Measurements from ENCODE around the gene SLAMF7.

Gene SLAMF7

GRCh38 chr1:160772331-160772730 is 33.3 kb downstream of the SLAMF7 start:
- H3K27ac ChIP-seq: no peak overlapping the region
- TF ChIP-seq ZFX (IDR thresholded peaks at IDR 0.05; ENCODE audit: borderline replicate concordance) (no peak), CTCF (IDR thresholded peaks at IDR 0.05) (no peak)

DNA sequence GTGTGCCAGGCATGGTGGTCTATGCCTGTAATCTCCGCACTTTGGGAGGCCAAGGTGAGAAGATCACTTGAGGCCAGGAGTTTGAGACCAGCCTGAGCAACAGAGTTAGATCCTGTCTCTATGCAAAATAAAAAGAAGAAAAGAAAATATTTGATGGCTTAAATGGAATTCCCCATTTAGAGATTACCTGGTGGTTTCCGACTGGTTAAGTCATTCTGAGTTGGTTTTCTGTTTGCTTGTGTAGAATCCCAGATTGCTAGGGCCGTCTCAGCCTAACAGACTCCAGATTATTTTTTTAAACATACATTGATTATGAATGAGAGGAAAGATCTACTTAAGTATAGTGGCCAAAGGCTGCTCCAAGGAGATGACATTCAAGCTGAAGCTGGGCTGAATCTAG is 34.0 kb downstream of the SLAMF7 start:
- H3K27ac ChIP-seq: no peak overlapping the region
- no peak for TF ChIP-seq CTCF (IDR thresholded peaks at IDR 0.05)
- TF ChIP-seq ZFX (IDR thresholded peaks at IDR 0.05; ENCODE audit: borderline replicate concordance): no peak

DNA sequence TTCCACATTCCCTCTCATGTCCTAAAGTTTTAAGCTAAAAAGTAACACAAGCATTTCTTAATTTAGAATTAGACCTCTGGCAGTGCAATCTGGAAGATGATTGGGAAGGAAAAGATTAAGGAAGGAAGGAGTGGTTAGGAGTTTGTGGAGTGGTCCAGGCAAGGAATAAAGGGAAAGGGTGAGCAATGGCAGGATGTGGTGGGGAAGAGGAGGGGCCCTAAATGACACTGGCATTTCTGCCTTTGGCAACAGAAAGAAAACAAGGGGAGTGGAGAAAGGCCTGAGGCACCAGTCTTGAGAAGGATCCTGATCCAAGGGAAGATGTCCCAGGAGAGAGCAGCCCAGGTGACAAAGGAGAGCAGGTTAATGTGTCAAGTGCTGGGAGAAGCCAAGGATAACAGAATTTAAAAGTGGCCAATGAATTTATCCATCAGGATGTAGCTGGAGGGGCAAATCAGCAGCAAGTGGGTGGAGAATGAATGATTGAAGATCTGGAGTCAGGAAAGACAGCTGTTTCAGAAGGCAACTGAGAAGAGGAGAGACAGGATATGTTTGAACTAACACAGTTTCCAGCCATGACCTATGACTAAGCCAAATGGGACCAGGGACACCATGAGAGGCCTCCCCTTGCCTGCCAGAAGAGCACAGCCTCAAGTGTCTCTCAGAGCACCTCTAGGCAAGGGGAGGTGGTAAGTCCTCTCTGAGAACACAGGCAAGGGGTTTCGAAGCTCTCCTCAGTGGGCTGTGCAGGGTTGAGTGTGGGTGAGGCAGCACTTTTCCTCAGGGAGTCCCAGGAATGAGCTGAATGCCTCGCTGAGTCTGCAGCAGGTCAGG is 36.1 kb downstream of the SLAMF7 start:
- TF ChIP-seq CTCF (IDR thresholded peaks at IDR 0.05) (no peak), ZFX (IDR thresholded peaks at IDR 0.05; ENCODE audit: borderline replicate concordance) (no peak)
- H3K27ac ChIP-seq: no peak overlapping the region

DNA sequence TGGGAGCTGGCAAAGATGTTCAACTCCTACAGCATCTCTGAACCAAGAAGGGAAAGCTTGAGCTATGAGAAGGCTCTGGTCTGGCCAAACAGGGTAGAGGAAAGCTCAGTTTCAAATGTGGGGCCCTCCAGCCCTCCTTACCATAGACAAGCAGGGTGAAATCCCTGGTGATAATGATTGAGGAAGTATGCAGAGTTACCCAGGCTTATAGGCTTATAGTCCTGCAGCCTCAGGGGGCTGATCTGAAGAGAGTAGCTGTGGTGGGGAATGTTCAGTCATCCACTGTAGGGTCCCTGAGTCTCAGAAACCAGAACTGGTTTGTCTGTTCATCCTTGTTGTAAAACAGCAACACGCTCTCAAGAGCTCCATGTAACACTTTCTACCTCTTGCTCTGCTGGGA is 37.1 kb downstream of the SLAMF7 start:
- H3K27ac ChIP-seq: no peak overlapping the region

DNA sequence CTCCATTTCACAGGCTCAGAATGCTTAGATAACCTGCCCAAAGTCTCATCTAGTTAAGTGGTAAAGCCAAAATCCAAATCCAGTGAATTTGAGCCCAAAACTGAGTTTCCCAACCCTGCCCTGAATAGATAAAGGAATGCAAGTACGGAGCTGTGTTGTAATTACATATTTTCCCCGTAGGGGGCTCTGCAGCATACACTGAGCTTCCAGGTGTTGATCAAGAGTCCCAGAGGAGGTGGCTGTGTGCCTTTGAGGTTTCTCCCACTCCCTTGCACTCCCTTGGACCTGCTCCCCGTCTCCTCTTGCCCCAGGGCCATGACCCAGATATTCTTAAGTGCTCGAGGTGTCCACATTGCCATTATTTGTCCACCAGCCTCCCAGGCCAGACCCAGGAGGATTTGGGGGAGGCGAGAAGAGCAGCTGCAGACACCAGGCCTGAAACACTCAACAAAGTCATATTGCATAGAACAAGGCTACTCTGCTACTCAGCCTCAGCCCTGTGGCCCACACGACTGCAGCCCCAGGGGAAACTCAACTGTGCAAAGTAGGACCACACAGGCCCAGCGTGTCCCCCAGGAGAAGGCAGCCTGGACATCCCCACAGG is 38.5 kb downstream of the SLAMF7 start:
- TF ChIP-seq CTCF (IDR thresholded peaks at IDR 0.05): peak; percentile 88
- no peak for TF ChIP-seq ZFX (IDR thresholded peaks at IDR 0.05; ENCODE audit: borderline replicate concordance)
- H3K27ac ChIP-seq: no peak overlapping the region

More for the DNA sequence above, 37.1 kb downstream of the SLAMF7 start:
- TF ChIP-seq CTCF (IDR thresholded peaks at IDR 0.05) (no peak), ZFX (IDR thresholded peaks at IDR 0.05; ENCODE audit: borderline replicate concordance) (no peak)

DNA sequence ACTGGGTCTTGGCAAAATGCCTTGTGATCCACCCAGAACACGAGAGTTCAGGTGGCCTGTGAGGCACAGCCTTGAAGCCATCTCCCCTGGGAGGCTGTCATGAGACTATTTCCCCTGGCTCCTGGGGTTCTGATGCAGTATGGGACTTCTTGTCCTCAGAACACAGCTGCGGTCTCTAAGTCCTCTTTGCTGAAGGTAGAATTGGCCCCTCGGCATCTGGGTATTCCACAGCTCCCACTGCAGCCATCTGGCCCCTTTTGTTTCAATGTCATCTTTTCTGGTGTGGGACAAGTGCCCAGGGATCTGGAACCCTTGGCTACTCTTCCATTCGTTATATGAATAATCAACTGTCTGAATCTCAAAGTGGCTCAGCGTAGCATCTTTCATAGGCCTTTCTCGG is 39.9 kb downstream of the SLAMF7 start:
- H3K27ac ChIP-seq: no peak overlapping the region
- no peak for TF ChIP-seq CTCF (IDR thresholded peaks at IDR 0.05)
- TF ChIP-seq ZFX (IDR thresholded peaks at IDR 0.05; ENCODE audit: borderline replicate concordance): no peak

All from 22Rv1 (cell line).